SW 1271 (cell line): ENCODE data around the gene SLC16A13.
A peak's percentile ranks its signal among the peaks of the same experiment; 100 is the strongest.
"Not testable (repeated sequence)": the region's sequence is repeated elsewhere in the genome, so short reads cannot be mapped to it uniquely, and the experiment has no call there.

ENCODE experiments used
- DNase-seq, 2 experiments: peaks; one replicate each; lab custom pipeline; 2025; lab: John Stamatoyannopoulos, UW

SLC16A13 gene

GRCh38 chr17:7029096-7029495, 6.7 kb upstream of the SLC16A13 start:
- DNase-seq = no peak

- no peak for DNase-seq
These were observed 6.2 kb upstream of the SLC16A13 start for GRCh38 chr17:7029659-7030058.

- peak in 1 of 2 experiments; percentile 55 for DNase-seq
These were observed 742 bp upstream of the SLC16A13 start for GRCh38 chr17:7034955-7035590.

DNA sequence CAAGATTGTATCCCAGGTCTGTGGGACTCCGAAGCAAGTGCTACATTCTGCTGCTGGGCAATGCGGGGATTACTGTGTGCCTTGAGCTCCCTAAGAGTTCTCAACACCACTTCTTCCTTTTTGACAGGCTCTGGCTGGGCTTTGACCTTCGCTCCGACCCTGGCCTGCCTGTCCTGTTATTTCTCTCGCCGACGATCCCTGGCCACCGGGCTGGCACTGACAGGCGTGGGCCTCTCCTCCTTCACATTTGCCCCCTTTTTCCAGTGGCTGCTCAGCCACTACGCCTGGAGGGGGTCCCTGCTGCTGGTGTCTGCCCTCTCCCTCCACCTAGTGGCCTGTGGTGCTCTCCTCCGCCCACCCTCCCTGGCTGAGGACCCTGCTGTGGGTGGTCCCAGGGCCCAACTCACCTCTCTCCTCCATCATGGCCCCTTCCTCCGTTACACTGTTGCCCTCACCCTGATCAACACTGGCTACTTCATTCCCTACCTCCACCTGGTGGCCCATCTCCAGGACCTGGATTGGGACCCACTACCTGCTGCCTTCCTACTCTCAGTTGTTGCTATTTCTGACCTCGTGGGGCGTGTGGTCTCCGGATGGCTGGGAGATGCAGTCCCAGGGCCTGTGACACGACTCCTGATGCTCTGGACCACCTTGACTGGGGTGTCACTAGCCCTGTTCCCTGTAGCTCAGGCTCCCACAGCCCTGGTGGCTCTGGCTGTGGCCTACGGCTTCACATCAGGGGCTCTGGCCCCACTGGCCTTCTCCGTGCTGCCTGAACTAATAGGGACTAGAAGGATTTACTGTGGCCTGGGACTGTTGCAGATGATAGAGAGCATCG, 2.4 kb downstream of the SLC16A13 start:
- no peak for DNase-seq

- no peak for DNase-seq
These were observed 4.0 kb downstream of the SLC16A13 start for GRCh38 chr17:7039832-7040231.

DNA sequence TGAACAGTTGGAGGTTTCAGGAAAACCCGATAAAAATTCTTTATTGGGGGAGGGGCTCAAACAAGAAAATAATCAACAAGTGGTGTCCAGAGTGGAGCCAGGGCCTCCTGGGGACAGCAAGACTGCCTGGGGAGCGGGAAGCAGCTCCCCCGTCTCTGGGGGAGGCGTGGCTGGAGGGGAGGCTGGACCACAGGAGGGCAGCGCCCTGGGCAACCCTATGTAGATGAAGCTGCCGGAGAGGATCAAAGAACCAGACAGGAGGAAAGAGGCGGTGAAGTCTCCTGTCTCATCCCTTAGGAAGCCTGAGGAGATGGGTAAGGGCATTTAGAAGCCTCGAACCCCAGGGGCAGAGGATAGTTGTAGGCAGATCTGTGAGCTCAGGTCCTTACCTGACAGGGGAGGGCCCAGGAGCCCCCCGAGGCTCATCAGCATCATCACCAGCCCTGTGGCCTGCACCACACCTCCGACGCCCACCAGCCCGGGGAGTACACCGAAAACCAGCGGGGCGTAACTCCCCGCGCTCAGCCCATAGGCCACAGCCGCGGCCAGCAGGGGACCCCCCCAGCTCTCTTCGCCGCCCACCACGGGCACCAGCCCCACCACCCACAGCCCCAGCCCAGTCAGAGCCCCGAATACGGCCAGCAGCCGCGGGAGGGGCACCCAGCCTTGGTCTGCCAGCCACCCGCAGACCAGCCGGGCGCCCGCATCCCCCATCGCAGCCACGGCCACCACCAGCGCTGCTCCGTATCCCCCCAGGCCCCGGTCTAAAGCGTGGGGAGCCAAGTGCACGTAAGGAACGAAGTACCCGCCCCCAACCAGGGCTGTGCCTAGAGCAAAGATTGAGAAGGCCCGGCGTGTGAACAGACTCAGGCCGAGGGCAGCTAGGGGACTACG, 6.0 kb downstream of the SLC16A13 start:
- no peak for DNase-seq

- no peak for DNase-seq
These were observed 6.8 kb downstream of the SLC16A13 start for GRCh38 chr17:7042501-7043181.

GRCh38 chr17:7043182-7043496, 7.3 kb downstream of the SLC16A13 start:
- DNase-seq = no peak

- DNase-seq = no peak
These were observed 7.8 kb downstream of the SLC16A13 start, which contains the start of gene SLC16A11 for GRCh38 chr17:7043497-7044198. SLC16A11 (minus strand) TSS chr17:7044092; CDS start chr17:7043513, 579 bp downstream.

GRCh38 chr17:7045492-7046126, 9.8 kb downstream of the SLC16A13 start:
- DNase-seq = peak in 1 of 2 experiments; percentile 65

- no peak for DNase-seq
These were observed 10.4 kb downstream of the SLC16A13 start for GRCh38 chr17:7046127-7046724.

- not testable (repeated sequence) for DNase-seq
These were observed 11.0 kb downstream of the SLC16A13 start for GRCh38 chr17:7046725-7047397.

DNA sequence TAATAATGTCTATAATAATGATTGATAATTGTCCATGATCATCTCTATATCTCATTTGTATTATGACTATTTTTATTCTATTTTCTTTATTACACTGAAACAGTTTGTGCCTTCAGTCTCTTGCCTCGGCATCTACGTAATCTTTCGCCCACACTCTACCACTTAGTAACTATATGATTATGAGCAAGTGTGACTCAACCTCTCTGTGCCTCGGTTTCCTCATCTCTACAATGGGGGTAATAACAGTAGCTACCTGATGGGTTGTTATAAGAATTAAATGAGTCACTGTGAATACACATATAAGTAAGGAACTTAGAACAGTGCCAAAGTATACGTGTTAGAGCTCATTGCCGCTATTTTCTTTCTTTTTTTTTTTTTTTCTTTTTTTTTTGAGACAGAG, 11.8 kb downstream of the SLC16A13 start:
- no peak for DNase-seq

DNA sequence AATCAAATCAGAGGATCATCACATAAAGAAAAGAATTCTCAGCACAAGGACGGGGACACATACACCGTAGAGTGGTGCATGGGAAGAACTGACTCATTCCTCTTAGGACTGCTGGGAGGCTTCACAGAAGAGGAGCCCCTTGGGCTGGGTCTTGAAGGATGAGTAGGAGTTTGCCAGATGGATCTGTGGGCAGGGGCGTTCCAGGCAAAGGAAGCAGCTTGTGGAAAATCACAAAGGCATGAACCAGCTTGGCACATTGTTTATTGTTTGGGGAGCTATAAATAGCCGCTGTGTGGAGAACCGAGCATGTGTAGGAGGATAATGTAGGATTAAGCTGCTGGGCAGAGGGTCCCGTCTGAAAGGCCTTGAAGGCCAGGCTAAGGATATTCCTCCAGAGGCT, 13.2 kb downstream of the SLC16A13 start:
- DNase-seq = no peak

GRCh38 chr17:7050583-7050982, 14.8 kb downstream of the SLC16A13 start:
- DNase-seq = not testable (repeated sequence)

- DNase-seq = peak in 1 of 2 experiments; percentile 7
These were observed 20.6 kb downstream of the SLC16A13 start for GRCh38 chr17:7056386-7056785.

DNA sequence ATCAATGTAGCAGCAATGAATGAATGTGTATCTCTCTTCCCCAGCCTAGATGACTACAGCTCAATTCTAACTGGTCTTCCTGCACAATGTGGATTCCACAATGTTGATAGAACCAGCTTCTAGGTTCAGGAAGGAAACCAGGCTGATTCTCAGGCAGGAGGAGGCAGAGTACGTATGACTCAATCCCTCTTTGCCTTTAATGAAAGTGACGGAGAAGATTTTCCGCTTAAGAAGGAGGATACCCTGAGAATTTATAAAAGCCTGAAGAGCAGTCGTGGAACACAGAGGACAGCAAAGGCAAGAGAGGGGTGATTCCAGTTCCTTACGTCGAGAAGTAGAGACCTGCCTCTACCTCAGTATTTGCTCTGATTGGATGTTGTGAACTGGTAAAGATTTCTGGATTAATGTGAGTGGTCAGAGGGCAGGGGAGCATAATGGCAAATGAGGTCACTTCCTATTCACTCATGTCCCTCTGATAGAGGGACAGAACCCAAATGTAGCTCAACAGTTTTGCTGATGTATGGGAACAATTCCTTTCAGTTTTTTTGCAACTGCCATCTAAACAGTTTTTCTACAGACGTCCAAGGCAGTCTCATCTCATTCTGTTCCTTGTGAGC, 23.1 kb downstream of the SLC16A13 start:
- no peak for DNase-seq

- peak; percentile 65 to 85 for DNase-seq
These were observed 24.5 kb downstream of the SLC16A13 start for GRCh38 chr17:7060165-7060891.
